CD4-positive, alpha-beta T cell treated with Interleukin-15 for 4 hours (primary cell): ENCODE measurements around the gene TLN1.

Experiments
- DNase-seq: peaks from one replicate; pipeline ENCODE4 v3.0.0-alpha.2; 2020; ENCODE audit warnings: low spot score

The TLN1 gene

GRCh38 chr9:35705372-35705771 is 26.6 kb downstream of the TLN1 start:
- DNase-seq: no peak

- no peak for DNase-seq
Measured at GRCh38 chr9:35703906-35704672, 27.9 kb downstream of the TLN1 start.

GRCh38 chr9:35702696-35703095 is 29.3 kb downstream of the TLN1 start:
- no peak for DNase-seq

DNA sequence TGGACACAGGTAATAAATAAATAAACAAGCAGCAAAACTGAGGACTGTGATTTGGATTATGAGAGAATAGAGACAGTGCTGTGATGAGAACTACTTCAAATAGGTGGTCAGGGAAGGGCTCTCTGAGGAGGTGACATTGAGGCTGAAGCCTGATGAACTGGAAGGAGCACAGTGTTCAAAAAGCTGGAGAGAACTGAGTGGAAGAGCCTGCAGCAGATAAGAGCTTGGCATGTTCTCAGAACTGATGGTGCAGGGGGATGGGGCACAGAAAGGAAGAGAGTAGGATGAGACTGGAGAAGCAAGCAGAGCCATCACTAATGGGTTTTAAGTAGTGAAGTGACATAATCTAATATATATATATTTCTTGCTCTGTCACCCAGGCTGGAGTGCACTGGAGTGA is 31.1 kb downstream of the TLN1 start:
- DNase-seq: no peak

GRCh38 chr9:35700031-35700430 is 32.0 kb downstream of the TLN1 start:
- DNase-seq: no peak

GRCh38 chr9:35698231-35698630 is 33.8 kb downstream of the TLN1 start:
- no peak for DNase-seq

DNA sequence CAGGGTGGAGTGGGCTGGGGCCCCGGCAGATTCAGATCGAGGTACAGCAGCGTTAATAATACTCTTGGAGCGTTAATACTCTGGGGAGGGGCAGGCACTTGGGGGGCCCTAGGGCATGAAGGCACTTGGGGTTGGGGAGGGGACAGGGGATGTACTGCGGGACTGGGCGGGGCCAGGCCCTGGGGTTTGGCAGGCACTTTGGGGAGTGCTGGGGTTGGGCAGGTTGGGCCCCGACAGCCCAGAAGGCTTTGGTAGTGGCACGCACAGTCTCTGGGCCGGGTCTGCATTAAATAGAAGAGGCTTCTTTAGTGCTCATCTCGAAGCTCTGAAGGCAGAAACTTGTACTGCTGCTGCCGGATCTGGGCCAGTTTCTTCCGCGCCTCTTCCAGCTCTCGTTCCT is 34.5 kb downstream of the TLN1 start:
- no peak for DNase-seq

DNA sequence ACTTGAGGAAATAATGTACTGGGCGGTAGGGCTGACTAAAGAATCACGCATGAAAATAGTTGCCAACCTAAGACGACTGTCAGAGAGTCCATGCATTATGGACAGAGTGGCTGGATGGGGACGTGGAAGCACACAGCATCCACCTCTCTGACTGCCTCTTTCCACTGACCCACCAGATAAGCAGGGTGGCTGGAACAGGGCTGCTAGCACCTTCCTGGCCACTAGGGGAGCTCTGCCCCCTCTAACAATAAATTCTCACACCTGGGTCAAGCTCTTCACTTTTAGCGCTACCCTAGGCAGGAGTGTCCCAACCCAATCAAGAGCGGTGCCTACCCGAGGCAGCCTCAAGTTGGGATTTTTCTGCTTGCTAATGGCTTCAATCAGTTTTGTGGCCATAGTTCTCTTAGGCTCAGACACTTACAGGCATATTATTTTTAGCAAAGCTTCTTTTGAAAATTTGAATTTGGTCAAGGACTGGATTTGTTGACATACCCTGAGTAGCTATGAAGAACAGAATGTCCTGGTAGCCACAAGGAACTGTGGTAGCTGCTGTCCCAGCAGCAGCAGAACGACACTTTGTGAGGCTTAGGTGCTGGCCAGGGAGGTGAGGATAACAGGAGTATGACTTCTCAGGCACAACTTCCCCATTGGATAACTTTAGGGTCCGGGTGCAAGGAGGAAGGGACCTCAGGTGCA is 35.3 kb downstream of the TLN1 start:
- peak; percentile 59 for DNase-seq

- DNase-seq: no peak
Measured at GRCh38 chr9:35695943-35696401, 36.0 kb downstream of the TLN1 start.

GRCh38 chr9:35691757-35692301 is 40.2 kb downstream of the TLN1 start:
- DNase-seq: no peak

DNA sequence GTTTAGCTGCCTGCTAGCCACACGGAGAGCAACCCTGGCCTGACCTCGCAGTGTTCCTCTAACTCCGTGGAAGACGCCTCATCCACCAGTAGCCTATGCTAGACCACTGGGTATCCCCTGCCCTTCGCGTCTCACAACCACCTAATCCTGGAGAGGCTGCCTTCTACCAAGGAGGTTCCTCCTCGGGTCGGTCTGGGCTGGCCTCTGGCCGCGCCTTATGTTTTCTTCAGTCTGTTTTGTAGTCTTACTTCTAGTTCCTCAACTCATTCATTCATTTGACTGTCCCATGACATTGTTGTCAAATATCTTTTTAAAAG is 40.7 kb downstream of the TLN1 start:
- no peak for DNase-seq

- peak; percentile 17 for DNase-seq
Measured at GRCh38 chr9:35690614-35691333, 41.2 kb downstream of the TLN1 start.

- no peak for DNase-seq
Measured at GRCh38 chr9:35690294-35690613, 41.7 kb downstream of the TLN1 start.

- DNase-seq: no peak
Measured at GRCh38 chr9:35689542-35690293, 42.3 kb downstream of the TLN1 start, which contains the start of gene TPM2. Gene TPM2, minus strand, starts transcription at chr9:35689925. Its CDS starts 108 bp downstream, at chr9:35689817.

- peak; percentile 18 for DNase-seq
Measured at GRCh38 chr9:35688558-35689541, 43.1 kb downstream of the TLN1 start.

DNA sequence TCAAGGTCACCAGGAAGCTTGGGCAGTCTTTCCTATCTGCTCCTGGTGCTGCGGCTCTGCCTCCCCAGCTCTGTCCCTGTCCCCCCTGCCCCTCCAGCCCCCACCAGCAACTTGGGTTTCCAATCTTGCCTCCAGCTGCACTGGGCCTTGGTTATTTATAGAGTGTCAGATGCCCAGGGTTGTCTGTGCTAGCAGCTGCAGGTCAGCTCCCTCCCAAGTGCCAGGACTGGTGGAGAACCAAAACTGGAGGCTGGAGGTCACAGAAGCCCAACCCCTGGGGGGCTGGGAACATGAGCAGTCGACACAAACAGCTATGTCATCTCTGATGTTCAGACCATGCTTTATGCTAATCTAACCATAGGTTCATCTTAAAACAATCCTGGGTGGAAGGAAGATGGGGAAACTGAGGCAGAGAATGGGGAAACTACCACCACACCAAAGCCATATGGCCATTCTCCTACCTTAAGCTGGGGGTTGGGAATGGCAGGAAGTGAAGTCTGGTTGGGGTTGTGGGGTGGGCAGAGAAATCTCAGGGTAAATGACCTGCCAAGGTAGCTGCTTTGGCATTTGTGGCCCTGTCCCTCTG is 43.9 kb downstream of the TLN1 start:
- no peak for DNase-seq

- DNase-seq: no peak
Measured at GRCh38 chr9:35687306-35687705, 44.7 kb downstream of the TLN1 start.

DNA sequence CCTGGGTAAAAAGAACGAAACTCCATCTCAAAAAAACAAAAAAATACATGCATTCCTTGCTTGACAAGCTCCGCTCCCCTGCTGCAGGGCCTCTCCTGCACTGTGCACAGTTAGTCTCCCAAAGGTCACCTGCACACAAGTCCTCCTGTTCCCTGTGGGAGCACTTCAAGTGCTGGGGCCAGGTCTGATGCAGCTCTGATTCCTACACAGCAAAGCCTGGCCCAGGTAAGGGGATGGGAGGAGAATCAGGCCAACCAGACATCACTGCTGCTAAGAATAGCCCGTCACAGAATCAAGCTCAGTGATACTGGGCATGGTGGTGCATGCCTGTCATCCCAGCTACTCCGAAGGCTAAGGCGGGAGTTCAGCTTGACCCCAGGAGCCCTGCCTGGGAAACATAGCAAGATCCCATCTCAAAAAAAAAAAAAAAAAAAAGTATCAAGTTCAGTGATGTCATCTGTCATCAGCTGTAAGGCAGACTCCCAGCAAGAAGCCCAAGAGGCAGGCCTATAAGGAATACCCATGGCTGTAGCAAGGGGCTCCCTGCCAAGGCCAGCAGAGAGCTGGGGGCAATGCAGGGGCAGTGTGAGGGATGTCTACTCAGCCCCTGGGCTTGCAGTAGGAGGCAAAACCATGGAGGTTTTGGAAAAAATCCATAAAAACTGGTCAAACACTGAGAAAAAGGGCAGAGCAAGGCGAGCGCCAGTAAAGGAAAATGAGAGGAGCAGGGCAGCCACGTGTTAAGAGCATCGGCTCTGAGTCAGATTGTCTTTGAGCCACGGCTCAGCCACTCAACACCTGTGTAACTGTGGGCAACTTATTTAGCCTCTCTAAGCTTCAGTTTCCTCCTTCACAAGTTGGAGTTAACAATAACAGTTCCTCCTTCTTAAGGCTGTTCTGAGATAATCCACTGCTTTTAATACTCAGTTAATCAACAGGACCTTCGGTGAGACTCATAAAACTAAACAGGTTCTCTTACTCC is 45.5 kb downstream of the TLN1 start:
- no peak for DNase-seq

DNA sequence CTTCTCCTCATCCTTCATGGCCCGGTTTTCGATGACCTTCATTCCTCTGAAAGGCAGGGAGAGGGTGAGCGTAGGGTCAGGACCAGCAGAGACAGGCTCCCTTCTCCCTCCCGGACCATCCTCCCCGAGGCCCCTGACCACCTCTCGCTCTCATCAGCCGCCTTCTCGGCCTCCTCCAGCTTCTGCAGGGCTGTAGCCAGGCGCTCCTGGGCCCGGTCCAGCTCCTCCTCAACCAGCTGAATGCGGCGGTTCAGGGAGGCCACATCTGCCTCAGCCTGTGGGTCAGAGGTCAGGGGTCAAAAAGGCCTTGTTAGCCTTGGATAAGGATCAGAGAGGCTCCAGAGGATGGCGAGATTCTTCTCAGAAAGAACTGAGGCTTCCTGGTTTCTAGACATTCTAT is 46.5 kb downstream of the TLN1 start:
- DNase-seq: no peak
